CD4-positive, CD25-positive, alpha-beta regulatory T cell (primary cell): ENCODE measurements around the gene RBM47. TPM values are rescaled to one million over a fixed set of nuclear protein-coding genes. Genes with fewer than 3 reads are reported as not detected.

Source experiments
- ATAC-seq, 2 donors: fragments of 150-1000 bp; cut with Tn5 transposase; one replicate each; pipeline ENCODE4 v1.10.0; 2021; ENCODE audit warnings: low read depth in 2 of 2, moderate number of reproducible peaks in 2 of 2, moderate library complexity in 1 of 2
- DNase-seq, 3 donors: peaks; one replicate each; pipeline versions ENCODE4 v3.0.0 to v3.0.0-alpha.2; 2012 to 2022; ENCODE audit warnings: mixed read lengths in 1 of 3
- H3K27ac ChIP-seq: one replicate; pipeline ENCODE4 v1.7.0; 2013; ENCODE audit warnings: mild to moderate bottlenecking, low read length; ENCODE audit not compliant: insufficient read depth, poor library complexity, severe bottlenecking
- H3K27me3 ChIP-seq: one replicate; pipeline ENCODE4 v1.7.0; 2013; ENCODE audit warnings: low read length; ENCODE audit not compliant: control insufficient read depth, insufficient read depth
- H3K36me3 ChIP-seq: one replicate; pipeline ENCODE4 v1.7.0; 2013; ENCODE audit warnings: mild to moderate bottlenecking, low read length, moderate library complexity; ENCODE audit not compliant: control insufficient read depth, insufficient read depth
- H3K4me1 ChIP-seq: 2 replicates; pipeline ENCODE4 v1.7.0; 2013; ENCODE audit warnings: mild to moderate bottlenecking, low read length; ENCODE audit not compliant: insufficient read depth, control insufficient read depth, poor library complexity, severe bottlenecking
- H3K4me3 ChIP-seq: one replicate; pipeline ENCODE4 v1.7.0; 2013; ENCODE audit warnings: low read depth, mild to moderate bottlenecking, low read length, moderate library complexity
- H3K9me3 ChIP-seq, 2 experiments: 1 replicate in 1 of 2; 2 replicates in 1 of 2; pipeline ENCODE4 v1.7.0; 2013; ENCODE audit warnings: low read length in 2 of 2, mild to moderate bottlenecking in 1 of 2, moderate library complexity in 1 of 2; ENCODE audit not compliant: control insufficient read depth in 2 of 2
- H3K27ac Mint-ChIP-seq, 3 donors: one replicate each; pipeline ENCODE4 v1.8.0; 2020 to 2022; ENCODE audit warnings: mild to moderate bottlenecking in 3 of 3, mixed read lengths in 3 of 3, moderate library complexity in 2 of 3
- H3K27me3 Mint-ChIP-seq: one replicate; pipeline ENCODE4 v1.8.0; 2022; ENCODE audit warnings: mild to moderate bottlenecking, mixed read lengths
- H3K36me3 Mint-ChIP-seq: one replicate; pipeline ENCODE4 v1.8.0; 2020; ENCODE audit warnings: mixed read lengths
- H3K4me1 Mint-ChIP-seq, 4 donors: one replicate each; pipeline ENCODE4 v1.8.0; 2020 to 2022; ENCODE audit warnings: mixed read lengths in 4 of 4, mild to moderate bottlenecking in 1 of 4
- H3K4me3 Mint-ChIP-seq, 4 donors: one replicate each; pipeline ENCODE4 v1.8.0; 2020 to 2022; ENCODE audit warnings: mild to moderate bottlenecking in 4 of 4, mixed read lengths in 4 of 4, moderate library complexity in 3 of 4
- H3K9me3 Mint-ChIP-seq, 7 donors: one replicate each; pipeline ENCODE4 v1.8.0; 2020 to 2022; ENCODE audit warnings: mixed read lengths in 7 of 7, mild to moderate bottlenecking in 3 of 7, moderate library complexity in 2 of 7
- polyA plus RNA-seq, 4 donors: library from polyadenylated mRNA; unstranded; fragments of 300-500 nt; fragmentation: Illumina TruSeq; gene quantifications; one replicate each; pipeline ENCODE4 v1.2.3, GENCODE V29; 2021
- total RNA-seq: library from RNA; stranded (reverse); gene quantifications from one replicate; pipeline ENCODE4 v1.2.3, GENCODE V29; 2022

Gene RBM47
- total and polyA plus RNA-seq, 5 donors from 2014 or later: 0.07 to 1.5 (median 0.15) TPM; not detected in 1

GRCh38 chr4:40507977-40508376, 121.7 kb downstream of the RBM47 start:
- DNase-seq: peak in 1 of 3 donors; percentile 51
- no peaks in the 10 kb centered on the region for H3K4me1 ChIP-seq
- H3K4me3 Mint-ChIP-seq: no peak overlapping the region
- no peak overlapping the region for H3K4me3 ChIP-seq
- peaks cover 3 to 8% (median 5%) of the 10 kb centered on the region in 4 donors for H3K4me1 Mint-ChIP-seq
- H3K27ac Mint-ChIP-seq: no peak overlapping the region
- H3K9me3 Mint-ChIP-seq: no peaks in the 10 kb centered on the region
- H3K27me3 ChIP-seq: no peaks in the 10 kb centered on the region
- H3K36me3 ChIP-seq: no peaks in the 10 kb centered on the region
- ATAC-seq: no peak
- no peak overlapping the region for H3K27ac ChIP-seq
- no peaks in the 10 kb centered on the region for H3K36me3 Mint-ChIP-seq
- peaks cover 2% of the 10 kb centered on the region for H3K27me3 Mint-ChIP-seq
- no peaks in the 10 kb centered on the region for H3K9me3 ChIP-seq

- DNase-seq: no peak
- ATAC-seq: no peak
- H3K27me3 ChIP-seq: no peaks in the 10 kb centered on the region
- no peak overlapping the region for H3K4me3 Mint-ChIP-seq
- H3K9me3 ChIP-seq: no peaks in the 10 kb centered on the region
- no peaks in the 10 kb centered on the region for H3K36me3 ChIP-seq
- H3K27ac ChIP-seq: no peak overlapping the region
- no peak overlapping the region for H3K27ac Mint-ChIP-seq
- peaks cover 4 to 17% (median 10%) of the 10 kb centered on the region in 4 donors for H3K4me1 Mint-ChIP-seq
- no peaks in the 10 kb centered on the region for H3K9me3 Mint-ChIP-seq
- H3K27me3 Mint-ChIP-seq: no peaks in the 10 kb centered on the region
- no peak overlapping the region for H3K4me3 ChIP-seq
- H3K36me3 Mint-ChIP-seq: no peaks in the 10 kb centered on the region
- H3K4me1 ChIP-seq: no peaks in the 10 kb centered on the region
Measured at GRCh38 chr4:40506492-40506891, 123.2 kb downstream of the RBM47 start.

GRCh38 chr4:40506066-40506465, 123.6 kb downstream of the RBM47 start:
- Mint-ChIP-seq H3K27ac (no peak overlapping the region), H3K4me1 (peaks cover 4 to 17% (median 10%) of the 10 kb centered on the region in 4 donors), H3K27me3 (no peaks in the 10 kb centered on the region), H3K9me3 (no peaks in the 10 kb centered on the region), H3K4me3 (no peak overlapping the region), H3K36me3 (no peaks in the 10 kb centered on the region)
- no peaks in the 10 kb centered on the region for H3K9me3 ChIP-seq
- H3K4me3 ChIP-seq: no peak overlapping the region
- H3K27ac ChIP-seq: no peak overlapping the region
- H3K36me3 ChIP-seq: no peaks in the 10 kb centered on the region
- H3K4me1 ChIP-seq: no peaks in the 10 kb centered on the region
- DNase-seq (no peak), ATAC-seq (no peak)
- no peaks in the 10 kb centered on the region for H3K27me3 ChIP-seq

GRCh38 chr4:40502934-40503333, 126.7 kb downstream of the RBM47 start:
- H3K9me3 Mint-ChIP-seq: no peaks in the 10 kb centered on the region
- peaks cover 4 to 17% (median 10%) of the 10 kb centered on the region in 4 donors for H3K4me1 Mint-ChIP-seq
- Histone ChIP-seq H3K36me3 (no peaks in the 10 kb centered on the region), H3K27ac (no peak overlapping the region), H3K4me1 (no peaks in the 10 kb centered on the region), H3K9me3 (no peaks in the 10 kb centered on the region), H3K4me3 (no peak overlapping the region), H3K27me3 (no peaks in the 10 kb centered on the region)
- no peaks in the 10 kb centered on the region for H3K36me3 Mint-ChIP-seq
- peak overlapping the region; percentile 14 to 90 (median 16) for H3K27ac Mint-ChIP-seq
- H3K4me3 Mint-ChIP-seq: no peak overlapping the region
- DNase-seq (peak in 1 of 3 donors; percentile 73), ATAC-seq (peak; percentile 68 to 71)
- H3K27me3 Mint-ChIP-seq: no peaks in the 10 kb centered on the region

GRCh38 chr4:40502220-40502619, 127.4 kb downstream of the RBM47 start:
- H3K4me1 ChIP-seq: no peaks in the 10 kb centered on the region
- ATAC-seq: no peak
- H3K27me3 ChIP-seq: no peaks in the 10 kb centered on the region
- H3K9me3 ChIP-seq: no peaks in the 10 kb centered on the region
- H3K36me3 ChIP-seq: no peaks in the 10 kb centered on the region
- no peak overlapping the region for H3K4me3 ChIP-seq
- no peaks in the 10 kb centered on the region for H3K9me3 Mint-ChIP-seq
- no peaks in the 10 kb centered on the region for H3K36me3 Mint-ChIP-seq
- H3K27me3 Mint-ChIP-seq: no peaks in the 10 kb centered on the region
- H3K27ac ChIP-seq: no peak overlapping the region
- H3K4me3 Mint-ChIP-seq: no peak overlapping the region
- peaks cover 4 to 17% (median 10%) of the 10 kb centered on the region in 4 donors for H3K4me1 Mint-ChIP-seq
- DNase-seq: no peak
- peak overlapping the region in 1 of 3 donors; percentile 79 for H3K27ac Mint-ChIP-seq

GRCh38 chr4:40500781-40501180, 128.9 kb downstream of the RBM47 start:
- Mint-ChIP-seq H3K9me3 (no peaks in the 10 kb centered on the region), H3K27me3 (no peaks in the 10 kb centered on the region), H3K4me3 (no peak overlapping the region), H3K36me3 (no peaks in the 10 kb centered on the region), H3K27ac (no peak overlapping the region), H3K4me1 (peaks cover 4 to 17% (median 11%) of the 10 kb centered on the region in 4 donors)
- Histone ChIP-seq H3K4me1 (no peaks in the 10 kb centered on the region), H3K9me3 (no peaks in the 10 kb centered on the region), H3K36me3 (no peaks in the 10 kb centered on the region), H3K4me3 (no peak overlapping the region), H3K27me3 (no peaks in the 10 kb centered on the region), H3K27ac (no peak overlapping the region)
- ATAC-seq (no peak), DNase-seq (no peak)

- peaks cover 0 to 8% (median 0%) of the 10 kb centered on the region in 4 donors for H3K4me1 Mint-ChIP-seq
Measured at GRCh38 chr4:40493160-40493559, 136.5 kb downstream of the RBM47 start.

GRCh38 chr4:40492691-40493090, 137.0 kb downstream of the RBM47 start:
- DNase-seq: no peak
- no peaks in the 10 kb centered on the region for H3K9me3 ChIP-seq
- H3K27ac Mint-ChIP-seq: peak overlapping the region in 1 of 3 donors; percentile 57
- ATAC-seq: no peak
- H3K4me3 ChIP-seq: no peak overlapping the region
- H3K4me3 Mint-ChIP-seq: no peak overlapping the region
- H3K27ac ChIP-seq: no peak overlapping the region
- no peaks in the 10 kb centered on the region for H3K9me3 Mint-ChIP-seq
- H3K4me1 Mint-ChIP-seq: peaks cover 0 to 8% (median 0%) of the 10 kb centered on the region in 4 donors
- peaks cover 14% of the 10 kb centered on the region for H3K27me3 Mint-ChIP-seq
- H3K36me3 ChIP-seq: no peaks in the 10 kb centered on the region
- H3K4me1 ChIP-seq: no peaks in the 10 kb centered on the region
- peaks cover 6% of the 10 kb centered on the region for H3K27me3 ChIP-seq
- no peaks in the 10 kb centered on the region for H3K36me3 Mint-ChIP-seq

More at GRCh38 chr4:40493160-40493559, 136.5 kb downstream of the RBM47 start:
- H3K9me3 Mint-ChIP-seq: no peaks in the 10 kb centered on the region
- H3K27ac Mint-ChIP-seq: no peak overlapping the region
- no peak overlapping the region for H3K4me3 Mint-ChIP-seq
- ATAC-seq (no peak), DNase-seq (no peak)
- Histone ChIP-seq H3K27ac (no peak overlapping the region), H3K36me3 (no peaks in the 10 kb centered on the region), H3K27me3 (peaks cover 6% of the 10 kb centered on the region), H3K4me3 (no peak overlapping the region), H3K9me3 (no peaks in the 10 kb centered on the region), H3K4me1 (no peaks in the 10 kb centered on the region)
- no peaks in the 10 kb centered on the region for H3K36me3 Mint-ChIP-seq
- H3K27me3 Mint-ChIP-seq: peaks cover 14% of the 10 kb centered on the region
